HG02852 (cell line): ENCODE data around the gene ARHGEF40.

Experiments used
- ATAC-seq: cut with Tn5 transposase; IDR thresholded peaks from one replicate; pipeline ENCODE4 v1.9.1; 2021; ENCODE audit warnings: mild to moderate bottlenecking, moderate library complexity; ENCODE audit not compliant: unreplicated experiment

The ARHGEF40 gene

DNA sequence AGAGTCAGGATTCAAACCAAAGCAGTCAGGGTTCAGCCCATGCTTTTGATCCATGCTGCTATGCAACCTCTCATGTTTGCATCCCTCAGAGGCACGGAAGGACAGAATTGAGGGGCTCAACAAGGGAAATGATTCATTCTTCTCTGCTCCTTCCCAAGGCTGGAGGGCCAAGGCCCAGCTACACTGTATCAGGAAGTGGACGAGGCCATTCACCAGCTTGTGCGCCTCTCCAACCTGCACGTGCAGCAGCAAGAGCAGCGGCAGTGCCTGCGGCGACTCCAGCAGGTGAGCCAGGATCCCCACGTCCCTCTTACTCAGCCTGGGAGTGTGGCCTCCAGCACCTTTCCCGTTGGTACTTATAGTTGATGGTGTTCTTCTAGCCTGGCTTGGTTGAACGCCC, 8.6 kb downstream of the ARHGEF40 start:
- no peak for ATAC-seq

- no peak for ATAC-seq
Measured at GRCh38 chr14:21081521-21082142, 11.5 kb downstream of the ARHGEF40 start.

GRCh38 chr14:21083565-21084325, 13.6 kb downstream of the ARHGEF40 start:
- no peak for ATAC-seq

DNA sequence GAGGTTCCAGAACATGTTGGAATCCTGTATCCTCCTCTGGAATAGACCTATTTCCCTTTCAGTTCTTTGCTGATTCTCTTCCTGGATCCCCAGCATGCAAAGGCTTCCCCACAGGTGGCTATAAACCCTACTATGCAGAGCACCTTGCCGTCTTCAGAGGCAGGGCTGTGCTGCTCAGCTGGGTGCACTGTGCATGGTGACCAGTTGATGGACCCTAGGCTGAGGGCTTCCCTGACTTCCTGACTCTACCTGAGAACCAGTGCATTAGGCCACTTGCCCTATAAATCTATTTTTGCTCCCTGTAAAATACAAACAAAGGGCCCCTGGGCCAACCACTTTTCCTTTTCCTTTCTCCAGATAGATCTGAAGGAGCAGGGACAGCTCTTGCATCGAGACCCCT, 14.3 kb downstream of the ARHGEF40 start:
- ATAC-seq = no peak

DNA sequence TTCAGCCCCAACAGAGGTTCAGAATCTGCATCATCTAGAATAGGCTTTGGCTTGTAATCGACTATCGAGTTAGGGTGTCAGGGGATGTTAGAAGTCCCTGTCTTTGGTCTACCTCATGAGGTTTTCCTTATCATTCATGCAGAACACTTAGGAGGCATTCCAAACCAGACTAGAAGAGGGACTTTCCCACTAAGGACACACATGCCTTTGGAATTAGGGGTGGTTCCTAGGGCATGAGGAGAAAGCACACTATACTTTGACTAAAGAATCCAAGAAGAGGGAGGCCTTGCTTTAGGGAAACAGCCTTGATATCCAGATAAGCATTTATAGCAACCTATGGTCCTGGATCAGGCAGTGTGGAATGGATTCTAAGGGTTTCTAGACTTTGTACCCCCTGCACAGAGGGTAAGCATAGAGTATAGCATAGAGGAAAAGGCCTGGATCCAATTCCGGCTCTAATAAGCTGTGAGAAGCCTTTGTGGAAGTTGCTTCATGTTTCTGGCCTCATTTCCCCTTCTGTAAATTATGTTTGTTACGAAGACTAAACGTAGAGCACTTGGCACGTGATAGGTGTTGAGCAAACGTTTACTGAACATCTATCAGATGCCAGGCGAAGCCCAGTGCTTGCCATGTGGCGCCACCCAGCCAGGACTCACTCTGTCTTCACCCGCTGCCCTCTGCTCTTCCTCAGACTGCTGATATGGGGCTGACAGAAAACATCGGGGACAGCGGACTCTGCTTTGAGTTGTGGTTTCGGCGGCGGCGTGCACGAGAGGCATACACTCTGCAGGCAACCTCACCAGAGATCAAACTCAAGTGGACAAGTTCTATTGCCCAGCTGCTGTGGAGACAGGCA, 15.1 kb downstream of the ARHGEF40 start:
- no peak for ATAC-seq

DNA sequence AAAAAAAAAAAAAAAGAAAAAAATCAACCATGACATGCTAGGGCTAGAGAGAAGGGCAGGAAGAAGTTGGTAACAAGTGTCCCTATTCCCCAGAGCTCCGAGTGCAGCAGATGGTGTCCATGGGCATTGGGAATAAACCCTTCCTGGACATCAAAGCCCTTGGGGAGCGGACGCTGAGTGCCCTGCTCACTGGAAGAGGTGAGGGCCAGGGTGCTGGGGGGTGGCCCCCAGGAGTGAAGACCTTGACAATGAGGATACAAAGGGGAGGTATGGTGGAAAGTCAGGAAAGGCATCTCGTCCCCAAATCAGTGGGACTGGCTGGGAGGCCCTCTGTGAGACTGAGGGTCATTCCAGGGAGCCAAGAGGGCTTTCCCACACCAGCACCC, 16.8 kb downstream of the ARHGEF40 start:
- no peak for ATAC-seq

GRCh38 chr14:21087294-21088091, 17.4 kb downstream of the ARHGEF40 start:
- peak; percentile 54 for ATAC-seq

- no peak for ATAC-seq
Measured at GRCh38 chr14:21088687-21089086, 18.6 kb downstream of the ARHGEF40 start.

DNA sequence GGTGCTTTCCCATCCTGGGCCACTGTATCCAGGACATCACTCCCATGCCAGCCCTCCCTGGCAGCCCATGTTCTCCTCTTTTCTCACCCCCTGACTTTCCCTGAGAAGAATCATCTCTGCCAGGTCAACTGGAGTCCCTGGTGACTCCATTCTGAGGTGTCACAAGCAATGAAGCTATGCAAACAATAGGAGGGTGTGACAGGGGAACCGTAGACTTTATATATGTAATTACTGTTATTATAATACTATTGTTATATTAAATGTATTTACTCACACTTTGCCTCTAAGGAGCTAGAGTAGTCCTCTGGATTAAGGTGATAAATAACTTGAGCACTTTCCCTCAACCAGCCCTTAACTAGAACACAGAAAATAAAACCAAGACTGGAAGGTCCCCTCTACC, 19.2 kb downstream of the ARHGEF40 start:
- ATAC-seq = no peak

DNA sequence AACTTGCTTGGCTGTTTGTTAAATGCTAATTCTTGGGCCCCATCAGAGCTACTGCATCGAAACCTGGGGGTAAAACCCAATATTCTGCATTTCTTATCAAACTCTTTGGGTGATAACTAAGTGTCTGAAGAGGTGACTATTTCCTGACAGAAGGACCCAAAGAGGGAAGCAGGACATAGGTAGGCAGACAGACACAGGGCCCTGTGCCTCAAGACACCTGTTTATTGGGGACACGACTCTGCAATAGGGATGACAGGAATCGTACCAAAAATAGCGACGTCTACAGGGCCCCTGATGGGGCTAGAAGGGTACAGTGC, 19.7 kb downstream of the ARHGEF40 start:
- ATAC-seq = no peak

DNA sequence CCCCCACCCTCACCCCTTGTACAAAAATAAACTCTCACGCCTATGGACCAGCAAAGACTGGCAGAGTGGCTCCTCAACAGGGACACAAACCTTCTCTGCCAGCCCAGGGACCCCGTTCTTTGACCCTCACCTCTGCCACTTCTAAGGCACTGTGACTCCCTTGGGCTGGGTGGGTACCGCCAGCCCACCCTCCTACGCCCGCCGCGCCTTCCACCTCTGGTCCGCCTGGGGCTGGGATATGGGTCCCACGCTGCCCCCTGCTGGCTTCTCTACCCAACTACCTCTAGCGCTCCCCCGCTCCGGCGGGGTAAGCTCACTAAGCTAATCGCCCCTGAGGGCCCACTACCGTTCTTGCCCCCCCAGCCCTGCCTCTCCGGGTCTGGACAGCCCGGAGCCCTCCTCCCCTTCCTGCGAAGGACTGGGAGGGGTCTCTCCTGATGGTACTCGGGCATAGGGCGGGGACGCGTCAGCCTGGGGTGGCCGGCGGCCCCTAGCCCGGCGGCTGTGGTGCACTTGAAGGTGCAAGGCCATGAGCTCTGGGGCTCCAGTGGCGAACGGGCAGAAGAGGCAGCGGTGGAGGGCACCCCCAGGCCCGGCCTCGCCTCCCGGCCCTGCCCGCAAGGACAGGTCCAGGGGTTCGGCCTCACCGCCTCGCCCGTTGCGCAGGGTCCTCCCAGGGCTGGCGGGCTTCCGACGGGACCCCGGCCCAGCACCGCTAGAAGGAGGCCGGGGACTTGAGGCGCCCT, 20.3 kb downstream of the ARHGEF40 start:
- ATAC-seq = no peak

- no peak for ATAC-seq
Measured at GRCh38 chr14:21090940-21091663, 21.0 kb downstream of the ARHGEF40 start.

- no peak for ATAC-seq
Measured at GRCh38 chr14:21091821-21092272, 21.7 kb downstream of the ARHGEF40 start.

DNA sequence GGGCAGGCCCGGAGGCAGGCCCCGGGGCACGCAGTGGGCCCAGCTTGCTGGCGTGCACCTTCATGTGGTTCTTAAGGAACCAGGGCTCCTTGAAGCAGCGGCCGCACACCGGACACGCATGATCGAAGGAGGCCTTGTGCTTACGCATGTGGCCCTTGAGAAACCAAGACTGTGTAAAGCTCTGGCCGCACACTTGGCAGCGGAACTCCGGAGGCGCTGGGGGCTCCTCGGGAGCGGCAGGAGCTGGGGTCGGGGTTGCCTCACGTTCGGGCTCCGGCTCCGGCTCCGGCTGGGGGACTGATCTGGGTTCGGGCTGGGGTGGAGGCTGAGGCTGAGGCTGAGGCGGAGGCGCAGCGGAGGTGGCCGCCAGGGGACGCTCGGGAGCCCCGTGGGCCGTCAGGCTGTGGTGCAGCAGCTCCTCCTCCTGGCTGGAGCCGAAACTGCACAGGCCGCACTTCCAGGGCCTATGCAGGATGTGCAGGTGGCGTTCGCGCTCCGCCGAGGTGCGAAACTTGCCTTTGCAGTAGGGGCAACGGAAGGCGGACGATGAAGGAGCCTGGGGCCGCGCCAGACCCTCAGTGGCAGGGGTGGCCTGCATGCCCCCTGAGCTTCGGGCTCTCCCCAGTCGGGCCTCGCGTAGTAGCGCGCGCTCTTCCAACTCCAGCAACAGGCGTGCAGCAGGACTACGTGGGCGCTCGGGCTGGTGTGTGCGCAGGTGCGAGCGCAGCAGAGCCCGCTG, 22.3 kb downstream of the ARHGEF40 start:
- peak; percentile 81 for ATAC-seq

DNA sequence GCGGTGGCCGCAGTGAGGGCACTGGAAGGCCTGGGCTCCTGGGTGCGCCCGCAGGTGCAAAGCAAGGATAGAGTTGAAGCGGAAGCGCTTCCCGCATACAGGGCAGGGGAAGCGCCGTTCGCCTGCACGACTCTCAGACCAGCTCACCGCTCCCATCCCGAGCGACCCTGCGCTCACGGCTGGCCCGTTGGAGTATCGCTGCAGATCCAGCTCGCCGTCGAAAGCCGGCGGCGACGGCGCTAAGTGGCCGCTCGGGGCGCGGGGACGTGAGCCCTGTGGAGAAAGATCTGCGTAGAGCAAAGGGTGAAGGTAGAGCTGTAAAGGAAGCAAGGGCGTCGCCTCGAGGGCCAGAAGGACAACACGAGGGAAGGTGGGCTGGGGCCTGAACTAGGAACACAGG, 22.9 kb downstream of the ARHGEF40 start:
- no peak for ATAC-seq

DNA sequence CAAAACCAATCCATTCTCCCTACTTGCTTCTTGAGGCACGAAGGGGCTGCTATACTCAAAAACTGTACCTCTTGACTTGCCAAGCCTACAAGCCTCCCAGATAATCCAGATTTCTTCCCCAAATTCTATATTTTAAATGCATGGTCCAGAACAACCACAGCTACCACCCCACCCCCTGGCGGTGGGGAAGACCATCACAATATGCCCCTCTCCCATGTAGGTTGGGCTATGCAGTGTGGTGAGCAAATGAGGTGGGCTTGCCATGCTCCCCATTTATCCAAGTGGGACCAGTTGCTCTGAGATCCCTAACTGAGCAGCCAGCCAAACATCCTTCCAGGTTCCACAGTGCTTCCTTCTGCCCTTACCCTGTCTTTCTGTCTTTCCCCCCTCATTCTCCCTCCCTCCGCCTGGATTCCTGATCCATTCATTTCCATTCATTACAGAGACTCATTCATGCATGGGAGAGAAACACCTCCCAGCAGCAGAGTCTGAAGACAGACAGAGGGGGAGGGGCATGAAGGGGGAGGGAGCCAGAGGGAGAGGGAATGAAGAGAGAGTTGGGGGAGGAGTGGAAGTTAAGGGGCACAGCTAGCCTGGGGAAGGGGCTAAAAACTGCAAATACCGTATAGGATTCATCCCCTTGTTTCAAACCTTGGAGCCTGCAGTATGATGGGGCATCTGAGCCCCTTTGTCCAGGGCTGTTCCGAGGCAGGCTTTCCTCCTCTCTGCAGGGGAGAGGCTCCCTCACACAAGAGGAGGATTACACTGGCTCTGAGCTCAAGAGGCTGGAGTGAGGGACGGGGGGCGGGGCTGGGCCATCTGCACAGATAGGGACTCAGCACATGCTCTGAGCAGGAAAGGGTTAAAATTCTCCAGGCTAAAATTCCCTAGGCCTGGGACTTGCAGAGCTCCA, 23.9 kb downstream of the ARHGEF40 start:
- no peak for ATAC-seq

GRCh38 chr14:21095430-21096205, 25.5 kb downstream of the ARHGEF40 start:
- no peak for ATAC-seq
